IPS-NIHi7 (cell line): ENCODE measurements around the gene P2RX5.

ENCODE experiments used
- DNase-seq: peaks from one replicate; pipeline ENCODE4 v3.0.0; 2012; ENCODE audit warnings: mixed read lengths; ENCODE audit errors: extremely low spot score

P2RX5 gene

GRCh38 chr17:3656755-3657587 lies 39.0 kb downstream of the P2RX5 start:
- no peak for DNase-seq

GRCh38 chr17:3656353-3656752 lies 39.6 kb downstream of the P2RX5 start:
- no peak for DNase-seq

- DNase-seq, result no peak
Observed at GRCh38 chr17:3655766-3656165, 40.2 kb downstream of the P2RX5 start.

- peak; percentile 69 for DNase-seq
Observed at GRCh38 chr17:3647769-3648555, 48.0 kb downstream of the P2RX5 start.

- no peak for DNase-seq
Observed at GRCh38 chr17:3647251-3647650, 48.7 kb downstream of the P2RX5 start.

- DNase-seq, result no peak
Observed at GRCh38 chr17:3645310-3645709, 50.6 kb downstream of the P2RX5 start.

GRCh38 chr17:3643889-3644349 lies 52.0 kb downstream of the P2RX5 start:
- no peak for DNase-seq

- no peak for DNase-seq
Observed at GRCh38 chr17:3641717-3642486, 54.1 kb downstream of the P2RX5 start.

GRCh38 chr17:3641014-3641413 lies 54.9 kb downstream of the P2RX5 start:
- no peak for DNase-seq

GRCh38 chr17:3639981-3640596 lies 55.9 kb downstream of the P2RX5 start:
- DNase-seq, result no peak

- no peak for DNase-seq
Observed at GRCh38 chr17:3636908-3637373, 59.0 kb downstream of the P2RX5 start.

GRCh38 chr17:3636154-3636907 lies 59.6 kb downstream of the P2RX5 start, which contains the start of the genes CTNS and SHPK:
CTNS (plus strand) TSS chr17:3636760; CDS start chr17:3640207, 3,447 bp downstream.
SHPK (minus strand) TSS chr17:3636250; CDS start chr17:3636219, 31 bp downstream.
- DNase-seq, result peak; percentile 100

- no peak for DNase-seq
Observed at GRCh38 chr17:3635474-3636153, 60.3 kb downstream of the P2RX5 start.

GRCh38 chr17:3632287-3632686 lies 63.7 kb downstream of the P2RX5 start:
- no peak for DNase-seq

- DNase-seq, result no peak
Observed at GRCh38 chr17:3630781-3631180, 65.2 kb downstream of the P2RX5 start.

- DNase-seq, result no peak
Observed at GRCh38 chr17:3627769-3628167, 68.2 kb downstream of the P2RX5 start.

- no peak for DNase-seq
Observed at GRCh38 chr17:3626831-3627768, 68.9 kb downstream of the P2RX5 start.
